ENCODE measurements around the gene SBNO2.
"Not testable (repeated sequence)": the region's sequence is repeated elsewhere in the genome, so short reads cannot be mapped to it uniquely, and the experiment has no call there.

SBNO2 gene

DNA sequence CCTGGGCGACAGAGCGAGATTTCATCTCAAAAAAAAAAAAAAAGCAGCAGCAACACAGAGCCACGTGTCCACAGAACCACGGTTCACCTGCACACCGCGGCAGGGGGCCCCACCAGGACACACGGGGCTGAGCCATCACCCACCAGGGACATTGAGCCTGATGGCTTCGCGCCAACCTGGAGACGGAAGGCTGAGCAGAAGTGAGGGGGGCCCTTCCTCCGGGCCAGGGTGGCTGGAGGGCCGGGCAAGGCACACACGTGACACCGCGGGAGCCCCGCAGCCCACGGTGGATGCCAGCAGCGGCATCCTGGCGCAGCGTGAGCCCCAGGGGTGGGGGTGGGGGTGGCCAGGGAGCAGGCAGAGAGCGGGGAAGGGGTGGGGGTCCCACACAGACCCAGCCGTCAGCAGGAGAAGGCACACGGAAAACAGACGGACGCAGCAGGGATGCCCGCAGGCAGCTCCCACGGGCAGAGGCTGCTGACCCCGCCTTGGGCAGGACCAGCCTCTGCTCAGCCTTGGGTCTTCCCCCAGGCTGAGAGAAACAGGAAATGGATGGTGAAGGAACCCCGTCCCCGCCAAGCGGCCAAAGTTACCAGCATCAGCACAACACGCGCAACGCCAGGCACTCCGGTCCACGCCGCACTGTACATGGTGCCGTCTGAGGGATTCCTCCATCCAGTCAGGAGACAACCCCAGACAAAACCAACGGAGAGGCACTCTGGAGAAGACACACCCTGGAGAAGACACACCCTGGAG is 33.6 kb downstream of the SBNO2 start:
- no peak overlapping the region for H3K4me3 ChIP-seq (ENCODE audit: low read depth, low read length)

DNA sequence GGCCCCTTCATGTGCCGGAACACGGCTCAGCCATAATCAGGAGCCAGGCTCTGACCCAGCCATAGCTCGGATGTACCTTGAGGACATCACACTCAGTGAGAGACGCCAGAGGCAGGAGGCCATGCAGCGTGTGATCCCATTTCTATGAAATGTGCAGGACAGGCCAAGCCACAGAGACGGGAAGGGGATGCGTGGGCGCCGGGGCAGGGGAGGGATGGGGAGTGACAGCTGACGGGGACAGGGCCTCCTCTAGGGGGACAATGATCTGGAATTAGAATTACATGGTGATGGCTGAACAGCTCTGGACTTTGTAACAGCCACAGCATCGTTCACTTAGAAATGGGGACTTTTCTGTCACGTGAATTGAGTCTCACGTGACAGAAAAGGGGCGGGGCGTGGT is 34.9 kb downstream of the SBNO2 start:
- no peak overlapping the region for H3K4me3 ChIP-seq (ENCODE audit: low read depth, low read length)

DNA sequence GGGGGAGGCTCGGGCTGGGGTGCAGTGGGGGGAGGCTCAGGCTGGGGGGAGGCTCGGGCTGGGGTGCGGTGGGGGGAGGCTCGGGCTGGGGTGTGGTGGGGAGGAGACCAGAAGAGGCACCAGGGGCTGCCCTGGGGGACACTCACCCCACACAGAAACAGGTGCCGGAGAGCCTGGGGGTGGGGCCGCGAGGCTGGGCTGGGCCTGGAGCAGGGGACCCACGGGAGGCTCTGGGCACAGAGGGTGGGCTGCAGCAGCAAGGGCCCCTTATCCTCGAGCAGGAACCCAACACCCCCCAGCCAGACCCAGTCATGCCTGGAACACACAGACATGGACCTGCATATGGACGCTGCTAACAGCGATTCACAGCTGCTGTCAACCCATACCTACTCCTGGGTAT is 35.9 kb downstream of the SBNO2 start:
- no peak overlapping the region for H3K4me3 ChIP-seq (ENCODE audit: low read depth, low read length)

DNA sequence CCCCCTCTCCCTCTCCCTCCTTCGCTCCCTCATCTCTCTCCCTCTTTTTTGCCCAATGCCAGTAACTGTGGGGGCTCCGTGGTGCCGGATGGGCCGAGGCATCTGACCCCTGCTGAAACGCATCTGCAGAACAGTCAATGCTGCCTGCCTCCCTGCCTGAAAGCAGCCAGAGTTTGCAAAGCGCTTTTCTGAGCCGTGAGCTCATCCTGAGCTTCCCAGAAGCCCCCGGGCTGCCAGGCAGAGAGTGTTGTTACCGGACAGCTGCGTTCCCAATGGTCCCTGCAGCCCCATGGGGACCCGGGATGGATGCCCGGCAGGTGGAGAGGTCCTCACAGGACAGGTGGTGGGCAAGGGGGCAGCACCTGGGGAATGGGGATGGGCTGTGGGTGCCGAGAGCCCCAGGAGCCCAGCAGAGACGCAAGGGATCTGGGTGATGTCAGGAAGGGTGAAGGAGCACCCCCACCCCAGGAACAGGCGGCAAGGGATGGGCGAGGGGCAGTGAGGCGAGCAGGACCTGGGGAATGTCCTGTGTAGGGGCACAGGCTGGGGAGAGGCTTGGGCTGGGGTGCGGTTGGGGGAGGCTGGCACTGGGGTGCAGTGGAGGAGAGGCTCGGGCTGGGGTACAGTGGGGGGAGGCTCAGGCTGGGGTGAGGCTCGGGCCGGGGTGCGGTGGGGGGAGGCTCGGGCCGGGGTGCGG is 37.3 kb downstream of the SBNO2 start:
- no peak overlapping the region for H3K4me3 ChIP-seq (ENCODE audit: low read depth, low read length)

DNA sequence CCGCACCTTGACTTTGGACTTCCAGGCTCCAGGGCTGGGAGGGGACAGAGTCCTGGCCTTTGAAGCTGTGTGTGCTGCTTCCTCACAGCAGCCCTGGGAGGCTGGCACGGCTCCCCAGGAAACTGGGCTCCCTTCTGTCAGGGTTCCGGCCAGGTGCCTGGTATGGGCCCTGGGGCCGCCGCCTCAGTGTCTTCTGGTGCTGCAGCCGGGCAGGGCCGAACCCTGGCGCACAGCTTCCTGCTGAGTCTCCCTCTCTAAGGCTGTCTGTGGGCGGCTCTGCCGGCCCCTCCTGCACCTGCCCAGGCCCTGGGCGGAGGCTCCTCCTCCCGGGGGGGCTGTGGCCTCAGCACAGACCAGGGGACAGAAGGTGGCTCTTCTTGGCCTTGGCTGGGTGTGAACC is 37.9 kb downstream of the SBNO2 start:
- H3K4me3 ChIP-seq (ENCODE audit: low read depth, low read length): no peak overlapping the region

DNA sequence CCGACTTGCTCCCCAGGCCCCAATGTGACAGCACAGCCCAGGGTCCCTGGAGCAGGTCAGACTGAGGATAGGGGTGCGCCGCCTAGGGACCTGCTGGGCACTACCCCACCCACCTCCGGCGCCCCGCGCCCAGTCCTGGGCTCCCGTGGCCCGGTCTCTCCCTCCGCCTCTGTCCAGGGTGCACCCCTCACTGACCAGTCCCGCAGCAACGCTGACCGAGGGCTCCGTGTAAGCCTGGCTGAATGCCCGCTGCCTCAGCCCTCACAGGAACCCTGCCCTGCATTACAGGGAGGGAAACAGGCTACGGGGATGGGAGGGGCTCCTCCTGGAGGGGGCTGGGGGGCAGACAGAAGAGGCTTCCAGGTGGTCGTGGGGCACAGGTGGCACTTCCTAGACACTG is 38.6 kb downstream of the SBNO2 start:
- no peak overlapping the region for H3K4me3 ChIP-seq (ENCODE audit: low read depth, low read length)

DNA sequence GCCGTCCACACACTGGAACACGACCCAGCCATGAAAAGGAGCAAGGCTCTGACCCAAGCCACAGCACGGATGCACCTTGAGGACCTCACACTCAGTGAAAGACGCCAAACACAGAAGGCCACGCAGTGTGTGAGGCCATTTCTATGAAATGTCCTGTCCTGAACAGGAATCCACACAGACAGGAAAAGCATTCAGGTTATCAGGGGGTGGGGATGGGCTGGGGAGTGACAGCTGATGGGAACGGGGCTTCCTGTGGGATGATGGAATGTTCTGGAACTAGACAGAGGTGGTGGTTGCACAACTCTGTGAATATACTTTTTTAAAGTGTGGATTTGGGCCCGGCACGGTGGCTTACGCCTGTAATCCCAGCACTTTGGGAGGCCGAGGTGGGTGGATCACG is 39.6 kb downstream of the SBNO2 start:
- H3K4me3 ChIP-seq (ENCODE audit: low read depth, low read length): no peak overlapping the region

DNA sequence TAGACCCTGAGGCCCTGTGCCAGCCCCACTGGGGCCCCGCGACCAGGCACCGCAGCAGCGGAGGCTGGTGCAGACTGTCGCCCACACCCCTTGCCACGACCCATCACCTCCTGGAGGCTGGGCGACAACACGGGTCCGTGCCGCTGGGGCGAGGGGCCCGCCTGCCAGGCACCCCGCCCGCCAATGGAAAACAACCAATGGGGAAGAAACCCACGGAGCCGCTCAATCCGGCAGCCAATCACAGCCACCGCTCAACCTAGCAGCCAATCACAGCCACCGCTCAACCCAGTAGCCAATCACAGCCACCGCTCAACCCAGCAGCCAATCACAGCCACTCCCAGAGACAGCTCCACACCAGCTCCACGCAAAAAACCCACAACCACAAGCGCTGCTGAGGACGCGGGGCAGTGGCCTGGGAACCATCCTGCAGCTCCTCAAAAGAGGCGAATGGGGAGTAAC is 40.6 kb downstream of the SBNO2 start:
- H3K4me3 ChIP-seq (ENCODE audit: low read depth, low read length): no peak overlapping the region

DNA sequence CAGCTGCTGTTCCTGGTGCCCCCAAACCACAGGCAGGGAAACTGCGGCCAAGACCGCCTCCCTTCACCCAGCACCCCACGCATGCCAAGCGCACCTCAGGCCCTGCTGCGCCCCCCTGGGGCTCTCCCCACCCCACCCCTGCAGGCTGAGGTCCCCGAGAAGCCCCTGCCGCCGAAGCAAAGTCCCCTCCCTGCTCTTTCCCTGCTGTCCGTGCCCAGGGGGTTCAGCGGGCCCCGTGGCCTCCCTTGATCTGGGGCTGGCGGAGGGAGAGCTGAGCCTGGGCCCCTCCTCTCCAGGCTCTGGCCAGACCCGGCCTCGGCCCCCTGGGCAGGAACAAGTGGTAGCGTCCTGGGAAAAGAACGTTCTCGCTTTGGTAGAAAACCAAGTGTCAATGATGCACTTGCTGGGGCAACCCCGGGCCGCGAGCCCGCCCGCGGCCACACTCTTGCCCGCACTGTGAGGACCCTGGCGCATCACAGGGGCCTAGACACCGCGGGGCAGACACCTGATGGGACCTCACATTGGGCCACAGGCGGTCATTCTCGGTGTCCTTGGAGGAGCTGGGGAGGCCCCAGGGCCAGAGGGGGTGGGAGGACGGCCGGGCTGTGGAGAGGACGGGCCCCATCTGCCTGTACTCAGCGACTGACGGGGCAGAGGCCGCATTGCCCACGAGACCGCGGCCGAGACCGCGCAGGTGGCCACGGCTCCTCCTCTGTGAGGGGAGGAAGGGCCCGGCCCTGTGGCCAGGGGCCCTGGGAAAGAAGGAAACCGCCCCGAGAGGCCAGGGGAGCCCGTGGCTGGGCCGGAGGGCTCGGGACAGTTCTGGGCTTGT is 41.3 kb downstream of the SBNO2 start:
- no peak overlapping the region for H3K4me3 ChIP-seq (ENCODE audit: low read depth, low read length)

DNA sequence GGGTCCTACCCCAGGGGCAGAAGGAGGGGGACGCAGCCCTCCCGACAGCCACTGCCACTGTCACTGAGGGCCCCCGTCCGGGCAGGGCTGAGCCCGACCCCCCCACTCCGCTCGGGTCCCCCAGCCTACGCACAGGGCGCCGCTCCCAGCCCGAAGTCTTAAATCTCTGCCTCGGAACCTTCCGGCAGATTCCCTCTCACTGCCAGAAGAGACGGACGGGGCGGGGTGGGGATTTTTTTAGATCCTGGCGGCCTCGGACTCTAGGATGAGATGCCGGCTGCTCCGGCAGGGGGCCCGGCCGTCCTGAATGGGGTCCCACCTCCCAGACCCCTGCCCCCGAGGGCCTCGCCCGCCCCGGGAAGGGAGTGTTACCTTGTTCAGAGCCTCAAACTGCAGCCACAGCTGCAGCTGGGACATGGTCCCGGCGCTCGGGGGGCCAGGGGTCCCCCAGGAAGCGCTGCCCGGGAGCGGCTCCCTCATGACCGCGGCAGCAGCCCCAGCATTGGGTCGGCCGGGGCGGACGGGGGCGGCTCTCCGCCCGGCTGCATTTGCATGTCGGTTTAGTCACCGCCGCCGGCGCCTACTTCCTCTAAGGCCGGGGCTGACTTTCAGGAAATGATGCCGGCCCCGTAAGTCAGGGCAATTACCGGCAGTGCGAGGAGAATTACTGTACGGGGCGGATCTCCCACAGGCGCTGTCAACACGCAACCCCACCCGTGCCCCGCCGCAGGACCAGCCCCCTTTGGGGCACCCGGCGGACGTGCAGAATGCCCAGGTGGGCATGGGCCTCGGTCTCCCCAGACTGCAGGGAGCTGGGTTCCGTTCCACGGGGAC is 42.1 kb downstream of the SBNO2 start:
- peak overlapping the region; percentile 13 for H3K4me3 ChIP-seq (ENCODE audit: low read depth, low read length)

DNA sequence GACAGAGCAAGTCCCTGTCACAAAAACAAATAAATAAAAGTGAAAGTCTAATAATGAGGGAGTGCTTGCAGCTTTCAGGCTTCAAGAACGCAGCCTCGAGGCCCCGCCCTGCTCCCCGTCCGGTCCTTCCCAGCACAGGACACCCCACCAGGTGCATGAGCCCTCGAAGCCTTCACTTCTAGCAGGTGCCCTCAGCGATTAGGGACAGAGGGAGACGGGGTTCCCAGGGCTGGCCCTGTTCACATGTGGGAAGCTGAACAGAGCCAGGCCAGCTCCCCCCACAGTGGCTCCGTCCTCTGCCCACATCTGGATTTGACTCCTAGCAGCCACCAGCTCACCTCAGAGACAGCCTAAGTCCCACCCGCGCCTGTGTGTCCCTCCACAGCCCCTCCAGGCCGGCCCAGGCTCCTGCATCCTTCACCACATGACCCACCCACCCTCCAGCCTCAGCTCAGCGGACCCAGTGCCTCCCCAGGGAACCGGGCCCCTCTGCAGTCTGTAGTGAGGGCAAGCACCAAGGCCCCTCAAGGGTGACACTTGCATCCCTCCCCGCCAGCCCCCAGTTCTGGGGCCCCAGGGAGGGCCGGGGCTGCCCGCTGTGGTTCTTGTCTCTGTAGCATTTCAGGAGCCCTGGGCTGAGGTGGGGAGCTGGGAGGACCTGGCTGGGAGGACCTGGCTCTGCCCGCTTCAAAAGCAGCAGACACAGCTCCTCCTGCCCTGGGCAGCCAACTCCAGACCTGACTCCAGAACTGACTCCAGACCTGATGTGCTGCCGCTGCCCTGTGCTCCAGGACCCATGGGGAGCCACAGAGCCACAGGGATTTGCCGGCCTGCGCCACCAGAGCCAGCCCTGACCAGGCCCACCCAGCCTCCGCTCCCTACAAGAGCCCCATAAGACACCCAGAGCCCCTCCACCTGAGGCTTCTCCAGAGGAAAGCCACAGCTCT is 43.0 kb downstream of the SBNO2 start:
- H3K4me3 ChIP-seq (ENCODE audit: low read depth, low read length): no peak overlapping the region

DNA sequence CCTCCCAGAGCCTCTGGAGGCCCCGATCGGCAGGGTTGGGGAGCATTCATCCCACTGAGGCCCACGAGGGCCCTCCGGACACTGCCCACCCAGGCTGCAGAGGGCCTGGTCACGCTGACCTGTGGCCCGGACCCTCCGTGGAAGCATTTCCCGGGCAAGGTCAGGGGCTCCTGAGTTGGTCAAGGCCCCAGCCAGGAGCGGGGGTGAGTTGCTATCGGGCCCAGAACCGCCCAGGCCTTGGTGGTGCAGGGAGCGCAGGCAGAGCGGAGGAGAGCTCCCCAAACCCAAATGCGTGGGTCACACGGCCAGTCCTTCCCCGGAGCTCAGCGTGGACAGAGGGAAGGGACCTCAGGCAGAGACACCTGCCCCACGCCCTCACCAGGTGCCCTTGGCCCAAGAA is 44.5 kb downstream of the SBNO2 start:
- no peak overlapping the region for H3K4me3 ChIP-seq (ENCODE audit: low read depth, low read length)

DNA sequence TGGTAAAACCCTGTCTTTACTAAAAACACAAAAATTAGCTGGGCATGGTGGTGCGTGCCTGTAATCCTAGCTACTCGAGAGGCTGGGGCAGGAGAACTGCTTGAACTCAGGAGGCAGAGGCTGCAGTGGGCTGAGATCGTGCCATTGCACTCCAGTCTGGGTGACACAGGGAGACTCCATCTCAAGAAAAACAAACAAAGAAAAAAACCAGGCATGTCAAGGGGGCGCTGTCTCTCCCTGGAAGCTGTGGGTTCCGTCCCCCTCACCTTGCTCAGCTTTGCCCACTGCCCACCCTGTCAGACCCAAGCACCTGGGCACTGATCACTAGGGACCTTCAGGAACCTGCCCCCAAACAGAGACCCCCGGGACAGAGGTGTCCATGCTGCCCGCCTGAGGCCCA is 45.0 kb downstream of the SBNO2 start:
- not testable (repeated sequence) for H3K4me3 ChIP-seq (ENCODE audit: low read depth, low read length)

DNA sequence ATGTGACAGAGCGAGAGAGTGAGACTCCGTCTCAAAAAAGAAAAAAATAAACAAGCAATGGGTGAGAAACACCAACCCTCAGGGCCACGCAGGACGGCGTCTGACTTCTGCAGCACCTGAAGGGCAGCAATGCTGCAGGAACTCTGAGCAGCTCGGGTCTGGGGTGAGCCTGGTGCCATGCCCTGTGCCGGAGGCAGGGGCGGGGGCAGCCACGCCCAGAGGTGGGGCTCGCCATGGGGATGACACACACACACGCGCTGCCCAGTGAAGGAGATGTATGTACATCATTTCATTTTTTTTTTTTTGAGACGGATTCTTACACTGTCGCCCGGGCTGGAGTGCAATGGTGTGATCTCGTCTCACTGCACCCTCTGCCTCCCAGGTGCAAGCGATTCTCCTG is 46.0 kb downstream of the SBNO2 start:
- no peak overlapping the region for H3K4me3 ChIP-seq (ENCODE audit: low read depth, low read length)

DNA sequence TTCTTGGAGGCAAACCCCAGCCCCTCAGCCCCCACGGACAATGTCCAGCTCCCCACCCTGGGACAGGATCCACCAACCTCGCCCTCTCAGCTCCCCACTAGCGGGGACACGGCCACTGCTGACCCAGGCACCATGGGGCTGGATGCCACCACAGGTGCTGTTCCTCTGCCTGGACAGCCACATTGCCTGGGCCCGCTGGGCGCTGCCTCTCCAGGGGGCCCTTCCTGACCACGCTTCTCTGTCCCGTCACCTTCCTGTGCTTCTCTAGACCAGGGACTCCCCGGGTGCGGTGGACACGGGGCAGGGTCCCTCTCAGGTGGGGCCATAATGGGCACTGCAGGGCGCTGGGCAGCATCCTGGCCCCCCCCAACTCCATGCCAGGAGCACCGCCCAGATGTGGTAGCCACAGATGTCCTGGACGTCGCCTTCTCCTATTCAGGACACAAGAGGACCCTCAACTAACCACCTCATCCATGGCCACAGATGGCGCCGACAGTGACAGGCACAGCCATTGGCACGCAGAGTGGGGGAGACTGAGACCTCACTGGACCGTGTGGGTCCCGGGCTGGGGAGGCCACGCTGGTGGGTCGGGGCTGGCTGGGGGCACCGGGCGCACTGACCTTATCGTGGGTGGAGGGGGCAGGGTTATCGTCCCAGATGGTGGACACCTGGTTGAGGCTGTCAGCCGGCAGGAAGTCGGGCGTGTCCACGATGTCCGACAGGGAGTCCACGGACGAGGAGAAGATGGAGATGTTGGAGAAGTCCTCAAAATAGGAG is 46.9 kb downstream of the SBNO2 start:
- no peak overlapping the region for H3K4me3 ChIP-seq (ENCODE audit: low read depth, low read length)

DNA sequence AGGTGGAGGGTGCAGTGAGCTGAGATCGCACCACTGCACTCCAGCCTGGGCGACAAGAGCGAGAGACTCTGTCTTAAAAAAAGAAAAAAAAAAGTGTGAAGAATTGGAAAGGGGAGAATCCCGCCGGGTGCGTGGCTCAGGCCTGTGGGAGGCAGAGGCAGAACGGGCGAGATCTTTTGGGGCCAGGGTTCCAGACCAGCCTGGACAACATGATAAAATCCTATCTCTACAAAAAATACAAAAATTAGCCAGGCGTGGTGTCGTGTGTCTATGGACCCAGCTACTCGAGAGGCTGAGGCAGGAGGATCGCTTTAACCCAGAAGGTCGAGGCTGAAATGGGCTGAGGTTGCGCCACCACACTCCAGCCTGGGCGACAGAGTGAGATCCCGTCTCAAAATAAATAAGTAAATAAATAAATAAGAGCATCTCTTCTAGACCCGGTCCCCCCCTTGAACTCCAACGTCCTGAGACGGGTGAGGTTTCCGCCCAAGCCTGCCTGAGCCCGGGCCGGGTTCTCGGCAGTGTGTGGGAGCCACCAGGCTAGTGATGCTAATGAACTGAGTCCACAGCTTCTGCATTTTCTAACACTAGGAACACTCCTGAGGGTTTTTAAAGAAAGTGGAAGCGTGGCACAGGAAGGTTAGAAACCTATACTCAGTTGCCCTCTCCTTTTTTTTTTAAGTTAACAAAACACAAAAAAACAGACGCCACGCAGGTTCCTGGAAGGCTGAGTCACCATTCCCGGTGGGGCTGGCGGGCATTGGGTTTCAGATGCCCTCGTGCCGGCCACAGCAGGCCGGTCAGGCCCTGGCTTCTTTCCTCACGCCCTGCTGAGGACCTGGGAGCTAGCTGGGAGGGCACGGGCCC is 48.2 kb downstream of the SBNO2 start:
- no peak overlapping the region for H3K4me3 ChIP-seq (ENCODE audit: low read depth, low read length)

DNA sequence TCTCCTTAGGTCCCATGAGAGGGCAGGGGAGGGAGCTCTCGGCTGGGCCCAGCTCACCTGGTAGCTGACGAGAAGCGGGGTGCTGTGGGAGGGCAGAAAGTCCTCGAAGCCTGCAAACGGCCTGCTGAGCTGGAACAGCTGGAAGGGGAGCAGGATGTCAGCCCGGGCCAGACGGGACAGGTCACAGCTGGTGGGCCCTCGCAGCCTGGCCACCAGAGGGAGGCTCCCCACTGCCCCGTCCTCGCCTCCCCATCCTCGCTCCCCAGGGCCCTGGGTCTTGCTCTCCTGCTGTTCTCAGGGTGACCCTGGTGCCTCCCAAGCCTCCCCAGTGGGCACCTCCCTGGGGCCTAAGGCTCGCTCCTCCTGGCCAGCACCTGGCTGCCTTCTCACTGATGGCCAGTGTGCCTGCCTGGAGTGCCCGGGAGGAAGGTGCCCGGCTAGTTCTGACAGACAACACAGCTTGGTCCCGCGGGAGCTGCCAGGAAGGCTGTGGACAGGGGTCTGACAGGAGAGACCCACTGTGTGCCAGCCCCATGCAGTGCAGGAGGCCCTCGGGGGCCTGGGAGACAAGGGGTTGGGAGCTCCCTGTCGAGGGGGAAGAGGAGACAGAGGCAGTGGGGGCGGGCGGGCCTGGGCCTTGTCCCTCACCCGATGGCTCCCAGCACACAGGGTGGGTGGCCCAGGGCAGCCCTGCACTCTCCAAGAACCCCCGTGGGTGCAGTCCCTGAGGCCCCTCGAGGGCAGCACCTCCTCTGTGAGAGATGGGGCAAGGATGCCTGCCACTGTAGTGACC is 50.0 kb downstream of the SBNO2 start:
- no peak overlapping the region for H3K4me3 ChIP-seq (ENCODE audit: low read depth, low read length)
